ENCODE data around the gene KIDINS220. TPM values are rescaled to one million over a fixed set of nuclear protein-coding genes. Genes with fewer than 3 reads are reported as not detected.

The KIDINS220 gene
- total RNA-seq, 4 donors from 2014 or later = 65.8 to 78.1 (median 73.6) TPM

- Histone ChIP-seq H3K36me3 (peaks cover 0 to 10% (median 0%) of the 10 kb centered on the region in 4 donors), H3K9me3 (no peaks in the 10 kb centered on the region), H3K4me1 (no peaks in the 10 kb centered on the region), H3K27ac (replicated peaks in 1 of 4) (no peak overlapping the region), H3K27me3 (no peaks in the 10 kb centered on the region), H3K4me3 (no peak overlapping the region)
- no peak for DNase-seq (ENCODE audit: extremely low spot score)
- WGBS = 96% methylated on average over 3 of the region's 3 CpGs
- TF ChIP-seq EP300 (IDR thresholded peaks at IDR 0.05) (no peak), POLR2AphosphoS5 (IDR thresholded peaks at IDR 0.05) (no peak), CTCF (IDR thresholded peaks at IDR 0.05) (no peak), POLR2A (IDR thresholded peaks at IDR 0.05; ENCODE audit: low read depth) (no peak)
- intact Hi-C loops (cut with DNase I) = no loop called here
These were observed 17.6 kb upstream of the KIDINS220 start for GRCh38 chr2:8855010-8855409.

GRCh38 chr2:8853426-8853825 lies 16.0 kb upstream of the KIDINS220 start:
- Histone ChIP-seq H3K27me3 (no peaks in the 10 kb centered on the region), H3K4me1 (no peaks in the 10 kb centered on the region), H3K36me3 (peaks cover 0 to 8% (median 0%) of the 10 kb centered on the region in 4 donors), H3K27ac (replicated peaks in 1 of 4) (no peak overlapping the region), H3K4me3 (no peak overlapping the region), H3K9me3 (no peaks in the 10 kb centered on the region)
- TF ChIP-seq POLR2AphosphoS5 (IDR thresholded peaks at IDR 0.05) (no peak), CTCF (IDR thresholded peaks at IDR 0.05) (no peak), EP300 (IDR thresholded peaks at IDR 0.05) (no peak), POLR2A (IDR thresholded peaks at IDR 0.05; ENCODE audit: low read depth) (no peak)
- 94% methylated on average over 4 of the region's 4 CpGs for WGBS
- DNase-seq (ENCODE audit: extremely low spot score) = no peak
- intact Hi-C loops (cut with DNase I) = no loop called here

- TF ChIP-seq EP300 (IDR thresholded peaks at IDR 0.05) (no peak), POLR2A (IDR thresholded peaks at IDR 0.05; ENCODE audit: low read depth) (no peak), CTCF (IDR thresholded peaks at IDR 0.05) (no peak), POLR2AphosphoS5 (IDR thresholded peaks at IDR 0.05) (no peak)
- H3K4me3 ChIP-seq = no peak overlapping the region
- no peak for DNase-seq (ENCODE audit: extremely low spot score)
- no peaks in the 10 kb centered on the region for H3K4me1 ChIP-seq
- H3K27ac ChIP-seq (replicated peaks in 1 of 4) = no peak overlapping the region
- intact Hi-C loops (cut with DNase I) = no loop called here
- H3K9me3 ChIP-seq = no peaks in the 10 kb centered on the region
- H3K27me3 ChIP-seq = no peaks in the 10 kb centered on the region
- WGBS = 75% methylated on average over 10 of the region's 10 CpGs
- H3K36me3 ChIP-seq = no peaks in the 10 kb centered on the region
These were observed 14.6 kb upstream of the KIDINS220 start for GRCh38 chr2:8851811-8852560.

GRCh38 chr2:8850845-8851487 lies 13.6 kb upstream of the KIDINS220 start:
- no peaks in the 10 kb centered on the region for H3K9me3 ChIP-seq
- no peaks in the 10 kb centered on the region for H3K4me1 ChIP-seq
- no peaks in the 10 kb centered on the region for H3K27me3 ChIP-seq
- no peak for DNase-seq (ENCODE audit: extremely low spot score)
- intact Hi-C loops (cut with DNase I) = no loop called here
- TF ChIP-seq EP300 (IDR thresholded peaks at IDR 0.05) (no peak), POLR2A (IDR thresholded peaks at IDR 0.05; ENCODE audit: low read depth) (no peak), POLR2AphosphoS5 (IDR thresholded peaks at IDR 0.05) (no peak), CTCF (IDR thresholded peaks at IDR 0.05) (no peak)
- 87% methylated on average over 8 of the region's 8 CpGs for WGBS
- H3K4me3 ChIP-seq = no peak overlapping the region
- no peaks in the 10 kb centered on the region for H3K36me3 ChIP-seq
- H3K27ac ChIP-seq (replicated peaks in 1 of 4) = no peak overlapping the region
